Measurements from ENCODE around the gene TOP3B.

DNA sequence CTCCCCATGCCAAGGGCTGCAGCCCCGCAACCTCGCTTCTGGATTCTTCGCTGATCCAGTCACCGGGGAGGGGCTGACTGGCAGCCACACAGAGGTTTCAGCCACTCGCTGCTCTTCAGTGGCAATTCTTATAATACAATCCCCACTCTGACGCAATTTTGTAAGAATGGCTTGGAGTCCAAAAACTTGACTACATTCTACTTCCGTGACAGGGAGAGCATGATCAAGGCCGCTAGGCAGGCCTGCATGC lies 44.8 kb downstream of the TOP3B start:
- TF ChIP-seq ARNTL (CRISPR knock-in tag; IDR thresholded peaks at IDR 0.05; ENCODE audit: borderline replicate concordance, low read depth) (no peak), RARB (CRISPR knock-in tag; IDR thresholded peaks at IDR 0.05) (no peak), ZNF565 (CRISPR knock-in tag; conservative IDR thresholded peaks at IDR 0.05; ENCODE audit: low read depth) (no peak), TCF4 (CRISPR knock-in tag; IDR thresholded peaks at IDR 0.05; ENCODE audit: borderline replicate concordance) (no peak), ZNF8 (CRISPR knock-in tag; IDR thresholded peaks at IDR 0.05) (no peak), BACH2 (CRISPR knock-in tag; IDR thresholded peaks at IDR 0.05; ENCODE audit: borderline replicate concordance) (no peak), ESRRG (CRISPR knock-in tag; IDR thresholded peaks at IDR 0.05) (no peak), PATZ1 (CRISPR knock-in tag; IDR thresholded peaks at IDR 0.05; ENCODE audit: borderline replicate concordance) (no peak), TSHZ2 (CRISPR knock-in tag; IDR thresholded peaks at IDR 0.05) (no peak), CREB5 (CRISPR knock-in tag; IDR thresholded peaks at IDR 0.05; ENCODE audit: low read depth) (no peak), ZFP30 (CRISPR knock-in tag; IDR thresholded peaks at IDR 0.05) (no peak)

All from SK-N-SH treated with all-trans-retinoic acid at 6 μM for 48 hours (cell line).